ENCODE data around the gene TNFRSF18.

TNFRSF18 gene

DNA sequence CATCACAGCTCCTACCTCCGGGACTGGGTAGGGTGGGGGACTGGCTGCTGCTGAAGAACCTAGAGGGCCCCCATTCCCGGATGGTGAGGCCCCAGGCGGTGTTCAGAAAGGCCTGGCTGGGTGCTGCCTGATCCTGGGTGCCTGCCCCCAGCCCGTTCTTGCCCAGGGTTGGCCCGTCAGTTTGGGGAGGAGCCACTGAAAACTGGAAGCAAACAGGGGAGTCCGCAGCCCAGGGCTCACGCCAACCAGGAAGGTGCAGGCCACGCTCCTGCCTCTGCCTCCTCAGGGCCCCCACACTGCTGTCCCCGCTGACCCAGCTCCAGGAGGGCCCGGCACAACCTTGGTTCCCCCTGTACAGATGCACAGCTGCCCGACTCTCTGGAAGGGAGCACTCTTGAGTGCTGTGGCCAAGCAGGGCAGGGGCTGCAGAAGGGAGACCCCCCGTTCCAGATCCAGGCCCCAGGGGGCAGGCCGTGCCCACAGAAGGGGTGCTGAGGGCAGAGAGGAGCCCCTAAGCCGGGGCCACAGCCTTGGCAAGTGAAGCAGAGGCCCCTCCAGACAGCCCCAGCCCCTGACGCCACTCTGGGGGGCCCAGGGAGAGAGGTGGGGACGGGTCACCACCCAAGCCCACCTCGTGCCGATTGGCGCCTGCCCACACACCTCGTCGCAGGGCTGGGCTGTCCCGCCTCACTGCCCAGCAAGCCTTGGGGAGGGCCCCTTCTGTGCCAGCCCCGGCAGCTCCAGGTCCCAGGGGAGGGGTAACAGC, 34.6 kb upstream of the TNFRSF18 start:
- no peak for DNase-seq (ENCODE audit: low read depth)

DNA sequence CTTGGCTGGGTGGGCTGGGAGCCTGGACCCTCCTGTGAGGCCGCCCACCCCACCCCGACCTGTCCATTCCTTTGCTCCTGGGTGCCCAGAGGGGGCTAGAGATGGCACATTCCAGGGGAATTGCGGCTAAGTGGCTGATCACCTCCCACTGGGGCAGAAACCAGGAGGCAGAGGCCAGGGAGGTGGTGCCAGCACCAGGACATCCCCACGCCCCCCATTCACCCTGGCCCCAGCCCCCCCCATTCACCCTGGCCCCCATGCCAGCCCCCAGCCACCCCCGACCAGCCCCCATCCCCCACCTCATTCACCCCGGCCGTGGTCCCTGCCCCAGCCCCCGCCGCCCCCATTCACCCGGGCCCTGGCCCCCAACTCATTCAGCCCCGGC, 33.9 kb upstream of the TNFRSF18 start:
- no peak for DNase-seq (ENCODE audit: low read depth)

DNA sequence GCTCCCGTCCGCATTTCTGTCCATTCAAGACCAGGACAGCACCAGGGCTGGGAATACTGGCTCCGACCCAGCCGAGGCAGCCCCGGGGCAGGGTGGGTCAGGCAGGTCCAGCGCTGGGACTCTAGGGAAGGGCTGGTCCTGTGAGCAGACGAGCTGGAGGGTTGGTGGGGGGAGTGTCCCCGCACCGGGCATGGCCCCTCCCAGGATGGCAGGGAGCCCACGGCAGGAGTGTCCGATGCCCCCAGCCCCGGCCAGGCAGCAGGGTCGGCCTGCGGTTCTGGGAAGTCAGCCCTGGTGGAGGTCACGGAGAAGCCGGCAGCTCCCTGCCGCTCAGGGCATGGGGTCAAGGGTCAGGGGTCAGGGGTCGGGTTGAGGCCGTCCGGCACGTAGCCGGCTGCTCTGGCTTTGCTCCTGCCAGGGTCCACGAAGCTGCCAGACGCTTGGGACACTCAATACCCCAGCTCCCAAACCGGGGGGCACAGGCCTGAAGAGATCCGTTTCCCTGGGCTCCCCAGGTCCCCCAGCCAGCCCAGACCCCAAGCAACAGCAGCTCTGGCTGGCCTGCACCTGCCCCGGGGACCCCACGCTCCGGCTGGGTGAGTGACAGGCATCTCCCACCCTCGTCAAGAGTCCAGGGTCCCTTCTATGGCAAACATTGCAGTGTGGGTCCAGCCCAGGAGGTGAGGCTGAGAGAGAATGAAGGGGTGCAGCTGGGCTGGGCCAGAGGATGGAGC, 33.4 kb upstream of the TNFRSF18 start:
- DNase-seq (ENCODE audit: low read depth) = no peak

DNA sequence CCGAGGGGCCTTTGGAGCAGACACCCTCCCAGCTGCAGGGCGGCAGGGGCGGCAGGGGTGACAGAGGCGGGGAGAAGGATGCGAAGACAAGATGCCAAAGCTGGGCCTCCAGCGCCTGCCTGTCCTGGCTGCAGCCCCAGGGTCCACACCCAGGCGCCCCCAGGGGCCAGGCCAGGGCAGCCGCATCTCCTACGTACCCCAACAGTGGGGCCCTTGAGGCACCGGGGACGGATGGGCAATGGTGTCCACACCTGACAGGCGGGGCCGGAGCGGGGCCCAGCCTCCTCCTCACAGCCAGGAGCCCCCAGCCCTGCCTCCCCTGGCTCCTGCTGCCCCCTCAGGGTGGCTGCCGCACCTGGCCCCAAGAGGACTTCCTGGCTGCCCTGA, 32.8 kb upstream of the TNFRSF18 start:
- DNase-seq (ENCODE audit: low read depth) = no peak

DNA sequence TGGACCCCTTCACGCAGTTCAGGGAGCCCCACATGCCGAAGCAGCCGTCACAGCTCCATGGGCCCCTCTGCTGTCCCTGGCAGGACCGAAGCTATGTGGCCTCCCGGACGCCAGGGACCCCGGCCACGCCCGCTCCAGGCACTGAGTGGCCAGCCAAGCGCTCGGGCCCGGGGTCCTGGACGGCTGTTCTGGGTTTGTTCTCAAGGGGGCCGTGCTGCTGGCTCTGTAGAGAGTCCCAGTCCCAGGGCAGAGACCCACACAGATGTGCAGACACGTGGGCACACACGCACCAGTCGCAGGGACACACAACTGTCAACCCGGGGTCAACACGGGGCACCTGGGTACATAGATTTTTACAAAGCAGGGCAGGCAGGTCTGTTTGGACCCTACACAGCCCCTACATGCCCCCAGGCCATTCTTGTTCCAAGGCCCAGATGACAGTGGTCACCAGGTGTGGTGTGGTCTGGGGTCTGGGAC, 32.3 kb upstream of the TNFRSF18 start:
- DNase-seq (ENCODE audit: low read depth) = no peak

DNA sequence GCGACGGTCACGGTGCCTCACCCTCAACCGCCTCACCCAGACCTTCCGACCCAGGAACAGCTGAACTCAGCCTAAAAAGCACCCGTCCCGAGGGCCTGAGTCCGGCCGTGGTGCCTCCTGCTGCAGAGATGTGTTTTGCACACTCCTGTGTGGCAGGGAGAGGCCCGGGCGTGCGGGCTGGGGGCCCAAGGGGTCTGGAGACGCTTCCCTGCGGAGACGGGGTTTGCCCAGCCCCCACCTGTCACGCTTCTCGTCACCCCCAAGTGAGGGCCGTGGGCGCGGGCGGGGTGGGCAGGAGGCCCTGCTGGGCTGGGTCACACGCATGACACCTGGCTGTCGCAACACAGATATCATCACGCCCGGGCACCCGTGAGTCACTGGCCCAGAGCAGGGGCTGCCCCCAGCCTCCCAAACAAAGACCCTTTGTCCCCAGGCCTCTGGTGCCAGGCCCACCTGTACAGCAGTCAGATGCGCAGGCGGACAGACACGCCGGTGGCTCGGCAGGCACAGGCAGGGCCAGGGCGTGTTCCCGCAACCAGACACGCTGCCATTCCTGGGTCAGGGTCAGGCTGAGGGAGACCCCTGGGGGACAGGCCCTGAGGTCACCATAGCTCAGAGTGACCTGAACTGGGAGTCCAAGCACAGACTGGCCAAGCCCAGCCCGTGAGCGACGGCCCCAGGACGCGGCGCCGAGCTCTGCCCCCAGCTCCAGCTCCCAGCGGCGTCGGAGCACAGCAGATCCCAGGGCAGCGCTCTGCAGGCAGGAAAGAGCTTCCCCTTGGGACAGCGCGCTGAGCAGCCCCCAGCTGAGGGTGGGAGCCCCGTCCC, 31.7 kb upstream of the TNFRSF18 start:
- no peak for DNase-seq (ENCODE audit: low read depth)

DNA sequence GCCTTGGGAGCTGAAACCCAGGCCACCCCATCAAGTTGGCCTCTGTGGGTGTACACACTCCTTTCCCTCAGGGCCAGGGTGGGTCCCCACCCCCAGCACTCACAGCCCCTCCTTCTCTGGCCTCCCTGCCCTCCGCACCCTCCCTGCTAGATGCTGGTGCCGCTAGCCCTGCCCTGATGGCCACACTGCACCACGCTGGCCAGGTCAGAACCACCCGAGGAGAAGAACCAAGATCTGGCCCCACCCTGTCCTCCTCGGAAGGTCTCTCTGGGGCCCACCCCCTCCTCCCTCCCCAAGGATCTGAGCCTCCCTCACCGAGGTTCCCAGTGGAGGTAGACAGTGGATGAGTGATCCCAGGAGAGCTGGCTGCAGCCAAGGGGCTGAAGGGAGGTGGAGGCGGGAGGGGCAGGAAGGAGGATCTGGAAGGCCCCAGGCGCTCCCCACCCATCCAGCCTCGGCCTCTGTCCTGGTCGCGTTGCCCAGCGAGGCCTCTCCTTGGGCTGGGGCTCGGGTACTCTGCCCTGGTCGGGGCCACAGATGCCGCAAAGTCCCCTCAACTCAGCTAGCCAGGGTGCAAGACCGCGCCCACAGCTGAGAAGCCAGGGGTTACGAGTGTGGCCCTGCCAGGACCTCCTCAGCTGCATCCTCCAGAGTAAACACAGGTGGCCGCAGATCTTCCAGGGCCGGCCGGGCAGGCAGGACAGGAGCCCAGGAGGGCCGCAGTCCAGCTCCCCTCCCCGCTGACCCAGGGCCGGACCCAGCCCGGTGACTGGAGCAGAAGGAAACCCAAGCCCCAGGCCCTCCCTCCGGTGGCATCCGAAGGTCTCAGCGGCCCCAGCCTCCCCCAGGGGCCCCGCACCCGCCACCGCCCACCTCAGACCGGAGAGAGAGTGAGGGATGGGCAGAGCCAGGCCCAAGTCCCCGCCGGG, 30.8 kb upstream of the TNFRSF18 start:
- DNase-seq (ENCODE audit: low read depth) = no peak

DNA sequence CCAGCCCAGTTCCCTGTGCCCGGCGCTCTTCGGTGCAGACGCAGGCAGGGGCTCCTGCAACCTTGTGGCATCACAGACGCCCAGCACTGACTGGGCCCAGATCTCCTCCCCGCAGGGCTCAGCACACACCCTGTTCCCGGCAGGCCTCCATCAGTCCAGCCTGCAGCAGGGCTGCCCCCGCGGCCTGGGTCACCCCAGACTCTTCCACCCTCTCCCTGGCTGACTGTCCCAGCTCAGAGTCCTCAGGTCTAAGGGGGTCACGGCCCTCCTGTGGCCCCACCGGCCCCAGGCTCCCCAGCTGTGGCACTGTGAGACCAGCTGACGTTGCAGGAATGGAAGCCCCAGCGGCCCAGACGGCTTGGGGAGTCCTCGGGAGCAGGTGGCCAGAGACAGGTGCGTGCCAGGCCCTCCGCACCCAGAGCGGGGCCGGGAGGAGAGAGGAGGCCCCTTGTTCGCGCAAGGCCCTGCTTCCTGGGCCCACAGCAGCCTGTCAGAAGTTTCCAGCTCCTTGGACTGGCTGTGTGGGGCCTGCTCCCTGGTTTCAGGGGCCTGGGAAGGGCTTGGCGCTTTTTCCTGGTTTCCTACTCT, 29.9 kb upstream of the TNFRSF18 start:
- DNase-seq (ENCODE audit: low read depth) = no peak

DNA sequence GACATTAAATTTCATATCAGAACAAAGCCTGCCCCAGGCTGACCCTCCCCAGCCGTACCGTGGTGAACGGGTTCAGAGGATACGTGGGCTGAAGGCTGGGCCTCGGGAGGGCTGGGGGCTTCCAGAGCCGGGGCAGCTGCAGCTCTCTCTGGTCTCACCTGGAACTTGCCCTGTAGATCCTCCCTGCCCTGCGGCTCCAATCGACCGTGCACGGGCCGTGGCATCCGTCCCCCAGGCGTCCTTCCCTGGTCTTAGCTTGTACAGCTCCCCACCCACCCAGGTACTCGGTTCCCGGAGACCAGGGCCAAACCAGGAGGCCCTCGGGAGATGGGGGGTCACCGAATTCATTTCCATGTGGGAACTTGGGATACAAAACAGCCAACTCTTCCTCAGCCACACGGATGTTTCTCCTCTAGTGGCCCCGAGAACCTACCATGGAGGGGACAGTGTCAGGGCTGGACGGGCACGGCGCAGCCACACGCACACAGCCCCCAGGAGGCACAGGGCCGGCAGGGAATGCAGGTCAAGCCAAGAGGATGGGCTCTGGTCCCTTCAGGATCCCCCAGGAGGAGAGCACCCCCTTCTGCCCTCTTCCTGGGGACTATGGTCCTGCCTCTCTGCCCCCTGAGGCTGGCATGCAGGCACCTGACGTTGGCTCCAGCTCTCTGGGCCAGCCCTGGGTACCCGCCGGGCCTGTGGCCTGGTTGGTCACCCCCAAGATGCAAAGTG, 28.8 kb upstream of the TNFRSF18 start:
- no peak for DNase-seq (ENCODE audit: low read depth)

DNA sequence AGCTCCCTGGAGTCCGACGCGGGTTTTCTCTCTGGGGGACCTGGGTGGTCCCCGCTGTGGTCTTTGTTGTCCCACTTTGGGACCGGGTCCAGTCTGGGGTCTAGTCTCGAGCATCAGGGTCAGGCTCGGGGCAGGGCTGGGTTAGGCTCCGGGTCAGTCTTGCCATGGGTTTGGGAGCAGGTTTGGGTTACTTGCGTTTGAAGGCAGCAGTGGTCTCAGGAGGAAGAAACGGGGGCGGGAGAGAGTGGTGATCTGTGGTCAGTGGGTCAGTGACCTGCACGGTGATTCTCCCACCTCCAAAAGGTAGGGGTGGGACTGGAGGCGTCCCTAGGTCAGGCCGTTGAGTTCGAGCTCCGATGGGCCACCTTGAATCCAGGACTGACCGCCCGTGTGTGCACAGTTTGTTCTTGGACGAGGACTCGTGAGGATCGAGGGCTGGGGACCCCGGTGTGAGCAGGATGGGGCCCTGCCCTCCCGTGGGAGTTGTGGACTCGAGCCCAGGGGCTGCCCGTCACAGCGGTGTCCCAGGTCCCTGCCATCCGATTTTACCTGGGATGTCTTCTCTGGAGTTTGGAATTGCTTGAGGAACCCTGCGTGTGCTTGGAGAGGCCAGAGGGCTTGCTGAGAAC, 27.9 kb upstream of the TNFRSF18 start:
- no peak for DNase-seq (ENCODE audit: low read depth)

DNA sequence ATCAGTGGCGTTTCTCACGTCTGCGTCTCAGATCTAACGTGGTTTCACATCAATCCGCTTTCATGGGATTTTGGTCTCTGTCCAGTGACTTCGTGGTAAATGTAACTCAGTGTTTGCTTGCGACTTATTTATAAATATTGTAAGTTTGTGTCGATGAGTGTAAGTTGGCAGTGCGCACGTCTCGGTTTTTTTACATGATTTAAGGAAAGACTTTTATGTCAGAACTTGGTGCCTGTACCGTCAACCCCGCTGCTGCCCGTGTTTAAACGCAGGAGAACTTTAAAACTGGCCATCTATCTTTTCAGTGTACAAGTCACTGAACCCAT, 27.1 kb upstream of the TNFRSF18 start:
- DNase-seq (ENCODE audit: low read depth) = no peak

DNA sequence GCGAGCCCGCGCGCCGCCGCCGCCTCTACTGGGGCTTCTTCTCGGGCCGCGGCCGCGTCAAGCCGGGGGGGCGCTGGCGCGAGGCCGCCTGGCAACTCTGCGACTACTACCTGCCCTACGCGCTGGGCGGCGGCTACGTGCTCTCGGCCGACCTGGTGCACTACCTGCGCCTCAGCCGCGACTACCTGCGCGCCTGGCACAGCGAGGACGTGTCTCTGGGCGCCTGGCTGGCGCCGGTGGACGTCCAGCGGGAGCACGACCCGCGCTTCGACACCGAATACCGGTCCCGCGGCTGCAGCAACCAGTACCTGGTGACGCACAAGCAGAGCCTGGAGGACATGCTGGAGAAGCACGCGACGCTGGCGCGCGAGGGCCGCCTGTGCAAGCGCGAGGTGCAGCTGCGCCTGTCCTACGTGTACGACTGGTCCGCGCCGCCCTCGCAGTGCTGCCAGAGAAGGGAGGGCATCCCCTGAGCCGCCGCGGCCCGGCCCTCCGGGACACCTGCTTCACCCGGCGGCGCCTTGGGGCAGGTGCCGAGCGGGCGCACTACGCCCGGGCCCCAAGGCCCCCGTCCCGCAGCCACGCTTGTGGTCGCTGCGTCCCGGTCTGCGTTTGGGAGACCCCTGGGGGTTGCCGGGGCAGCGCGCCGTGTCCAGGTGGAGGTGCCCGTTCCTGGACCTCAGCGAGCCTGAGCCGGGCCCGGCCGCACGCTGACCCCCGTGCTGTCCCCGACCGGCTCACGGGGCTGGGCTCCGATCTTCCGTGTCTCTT, 26.6 kb upstream of the TNFRSF18 start:
- no peak for DNase-seq (ENCODE audit: low read depth)

DNA sequence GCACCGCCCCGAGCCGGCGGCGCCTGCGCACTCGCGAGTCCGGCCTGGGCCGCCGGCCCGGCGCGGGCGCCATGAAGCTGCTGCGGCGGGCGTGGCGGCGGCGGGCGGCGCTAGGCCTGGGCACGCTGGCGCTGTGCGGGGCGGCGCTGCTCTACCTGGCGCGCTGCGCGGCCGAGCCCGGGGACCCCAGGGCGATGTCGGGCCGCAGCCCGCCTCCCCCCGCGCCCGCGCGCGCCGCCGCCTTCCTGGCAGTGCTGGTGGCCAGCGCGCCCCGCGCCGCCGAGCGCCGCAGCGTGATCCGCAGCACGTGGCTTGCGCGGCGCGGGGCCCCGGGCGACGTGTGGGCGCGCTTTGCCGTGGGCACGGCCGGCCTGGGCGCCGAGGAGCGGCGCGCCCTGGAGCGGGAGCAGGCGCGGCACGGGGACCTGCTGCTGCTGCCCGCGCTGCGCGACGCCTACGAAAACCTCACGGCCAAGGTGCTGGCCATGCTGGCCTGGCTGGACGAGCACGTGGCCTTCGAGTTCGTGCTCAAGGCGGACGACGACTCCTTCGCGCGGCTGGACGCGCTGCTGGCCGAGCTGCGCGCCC, 25.9 kb upstream of the TNFRSF18 start, which contains the start of gene B3GALT6:
Gene B3GALT6 (plus strand): TSS at position 30 of the 588 bp plus-strand sequence. CDS start 42 bp downstream, at position 72.
- DNase-seq (ENCODE audit: low read depth) = peak; percentile 15

DNA sequence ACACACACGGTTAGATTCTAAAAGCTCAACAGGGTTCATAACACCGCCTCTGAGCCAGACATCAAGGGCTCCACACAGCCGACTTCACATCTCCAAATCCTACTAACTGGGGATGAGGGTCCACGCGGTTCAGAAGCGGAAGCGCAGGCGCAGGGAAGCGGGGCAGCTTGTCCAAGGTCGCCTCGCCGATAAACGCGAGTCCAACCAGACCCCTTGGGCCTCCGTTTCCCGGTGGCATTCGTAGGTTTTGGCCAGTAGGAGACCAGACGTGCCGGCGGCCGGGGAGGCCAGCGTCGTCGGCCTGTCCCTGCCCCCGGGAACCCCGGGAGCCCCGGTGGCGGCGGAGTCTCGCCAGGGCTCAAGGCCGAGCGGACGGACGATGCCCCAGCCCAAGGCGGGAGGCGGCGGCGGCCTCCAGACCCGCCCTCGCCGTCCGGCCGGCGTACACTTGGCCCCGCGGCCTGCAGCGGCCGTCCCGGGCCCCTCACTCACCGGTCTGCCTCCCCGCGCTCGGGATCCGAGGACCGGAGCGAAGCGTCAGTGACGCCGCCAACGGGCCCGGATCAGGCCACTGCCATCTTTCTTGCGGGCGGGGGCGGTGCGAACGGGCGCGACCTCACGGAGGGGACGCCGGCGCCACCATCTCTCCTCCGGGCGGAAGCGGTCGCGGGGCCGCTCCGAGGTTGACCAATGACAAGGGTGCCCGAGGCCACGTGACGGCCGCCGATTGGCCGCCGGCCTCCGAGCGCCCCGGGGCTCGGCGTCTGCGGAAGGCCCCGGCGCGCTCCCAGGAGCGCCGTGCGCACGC, 25.2 kb upstream of the TNFRSF18 start, which contains the start of gene SDF4:
Gene SDF4 (minus strand): TSS at position 602 of the 808 bp plus-strand sequence. CDS start 3,229 bp downstream, outside the sequence.
- DNase-seq (ENCODE audit: low read depth) = peak; percentile 98

DNA sequence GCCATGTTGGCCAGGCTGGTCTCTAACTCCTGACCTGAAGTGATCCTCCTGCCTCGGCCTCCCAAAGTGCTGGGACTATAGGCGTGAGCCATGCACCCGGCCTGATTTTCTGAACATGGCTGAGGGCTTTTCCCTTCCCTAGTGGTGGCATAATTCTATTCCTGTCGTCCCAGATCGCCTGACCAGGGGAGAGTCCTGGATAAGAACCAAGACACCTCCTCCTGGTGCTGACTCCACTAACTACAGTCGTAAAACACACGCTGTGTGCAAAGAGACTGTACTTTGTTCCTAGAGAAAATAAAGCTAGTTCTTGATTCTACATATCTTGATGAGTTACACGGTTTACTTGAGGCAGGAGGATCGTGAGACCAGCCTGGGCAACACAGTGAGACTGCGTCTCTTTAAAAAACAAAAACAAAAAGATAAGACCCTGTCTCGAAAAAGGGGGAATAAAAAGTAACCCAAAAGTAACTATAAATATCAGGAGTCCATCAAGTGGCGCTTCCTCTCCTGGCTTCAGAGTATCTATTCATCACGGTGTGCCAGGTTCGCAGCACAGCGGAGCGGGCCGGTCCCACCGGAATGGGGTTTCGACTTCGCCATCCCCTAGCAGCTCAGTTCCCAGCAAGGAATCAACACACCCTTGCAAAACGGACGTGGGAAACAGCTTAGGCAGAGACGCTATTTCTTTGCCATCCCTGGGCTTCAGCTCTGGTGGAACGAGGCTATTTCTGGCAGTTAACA, 24.4 kb upstream of the TNFRSF18 start:
- DNase-seq (ENCODE audit: low read depth) = peak; percentile 80

DNA sequence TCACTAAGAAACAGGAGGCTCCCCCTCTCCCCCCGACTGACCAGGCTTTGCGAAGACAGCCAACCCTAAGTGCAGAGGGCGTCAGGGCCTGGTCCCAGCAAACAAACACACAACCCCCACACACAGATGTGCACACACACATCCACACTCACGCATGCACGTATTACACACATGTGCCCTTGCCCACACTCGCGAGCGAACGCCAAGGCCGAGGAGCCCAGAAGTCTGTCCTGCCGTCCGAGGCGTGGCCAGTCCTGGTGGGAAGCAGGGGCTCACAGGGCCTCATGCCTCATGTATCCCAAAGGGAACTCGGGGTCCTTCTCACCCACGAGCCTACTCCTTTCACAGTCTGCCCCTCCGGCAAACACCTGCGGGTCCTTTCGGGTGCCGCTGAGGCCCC, 23.4 kb upstream of the TNFRSF18 start:
- DNase-seq (ENCODE audit: low read depth) = no peak
